GM18526 (cell line): ENCODE measurements around the gene RAMAC.

Experiments used
- POLR2A ChIP-seq: IDR thresholded peaks from 3 replicates; pipeline ENCODE4 v1.6.1; 2011; ENCODE audit not compliant: insufficient read length; ENCODE audit errors: extremely low read depth

The RAMAC gene

GRCh38 chr15:82992436-82992998 lies 6.5 kb downstream of the RAMAC start:
- no peak for TF ChIP-seq POLR2A

DNA sequence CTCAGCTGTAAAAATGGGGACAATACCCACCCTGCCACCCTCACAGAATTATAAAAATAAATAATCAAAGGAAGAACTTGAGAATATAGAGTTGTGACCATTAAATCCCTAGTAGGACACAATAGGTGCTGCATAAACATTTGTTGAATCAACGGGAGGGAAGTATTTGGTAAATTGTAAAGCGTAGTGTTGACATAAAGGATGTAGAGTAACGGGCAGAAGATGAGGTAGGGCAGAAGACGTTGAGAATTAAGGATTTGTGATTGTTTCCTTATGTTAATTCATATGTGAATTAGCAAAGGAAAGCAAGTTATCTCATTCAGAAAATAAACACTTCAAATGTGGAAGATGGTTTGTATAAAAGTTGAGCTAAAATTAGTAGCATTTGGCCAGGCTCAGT lies 7.1 kb downstream of the RAMAC start:
- no peak for TF ChIP-seq POLR2A

DNA sequence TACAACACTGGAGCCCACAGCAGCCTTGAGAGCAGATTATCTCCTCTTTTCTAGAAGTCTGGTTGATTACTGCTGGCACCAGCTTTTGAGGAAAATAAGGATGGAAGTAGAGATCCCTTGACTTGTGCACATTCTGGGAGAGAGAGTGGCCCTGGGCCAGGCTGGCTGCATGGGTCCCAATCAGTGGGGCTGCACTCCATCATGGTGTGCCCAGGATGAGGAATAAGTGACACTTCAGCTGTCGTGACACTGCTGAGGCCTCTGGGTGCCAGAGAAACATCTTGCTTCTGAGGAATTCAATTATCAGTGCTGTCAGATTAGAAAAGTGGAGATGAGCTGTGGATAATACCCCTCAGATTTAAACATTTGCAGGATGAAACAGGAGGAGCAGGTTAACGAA lies 9.1 kb downstream of the RAMAC start:
- no peak for TF ChIP-seq POLR2A

DNA sequence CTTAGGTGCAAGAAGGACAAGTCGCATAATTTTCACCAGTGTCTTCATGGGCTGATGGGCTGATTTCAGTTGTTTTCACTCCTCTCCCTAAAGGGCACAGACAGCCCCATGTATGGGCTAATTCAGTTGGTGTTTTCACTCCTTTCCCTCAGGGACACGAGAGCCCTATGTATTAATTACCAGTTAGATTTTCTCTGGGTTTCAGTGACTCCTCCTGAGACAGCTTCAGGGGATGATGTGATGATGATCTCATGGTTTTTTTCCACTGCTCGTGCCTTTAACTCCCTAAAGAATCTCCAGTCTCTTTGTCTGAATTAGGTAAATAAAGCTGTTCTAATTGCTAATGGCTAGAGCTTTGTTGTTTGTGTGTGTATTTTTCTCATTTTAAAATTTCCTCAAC lies 9.9 kb downstream of the RAMAC start:
- no peak for TF ChIP-seq POLR2A

DNA sequence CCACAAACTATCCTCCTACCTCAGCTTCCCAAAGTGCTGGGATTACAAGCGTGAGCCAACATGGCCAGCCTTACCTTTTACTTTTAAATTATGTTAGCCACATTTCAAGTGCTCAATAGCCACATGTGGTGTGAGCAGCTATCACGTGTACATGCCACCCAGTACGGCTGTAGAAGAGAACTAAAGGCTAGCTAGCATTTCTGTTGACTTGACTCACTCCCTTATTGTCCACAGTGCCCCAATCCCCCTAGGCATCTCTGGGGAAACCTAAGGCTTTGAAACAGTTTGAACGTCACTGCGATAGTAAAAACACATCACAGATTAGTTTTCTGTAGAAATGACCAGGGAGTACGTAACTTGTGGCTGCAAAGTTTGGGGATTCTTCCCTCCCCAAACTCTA lies 13.4 kb downstream of the RAMAC start:
- no peak for TF ChIP-seq POLR2A

- no peak for TF ChIP-seq POLR2A
These were observed 14.1 kb downstream of the RAMAC start for GRCh38 chr15:82999905-83000671.

DNA sequence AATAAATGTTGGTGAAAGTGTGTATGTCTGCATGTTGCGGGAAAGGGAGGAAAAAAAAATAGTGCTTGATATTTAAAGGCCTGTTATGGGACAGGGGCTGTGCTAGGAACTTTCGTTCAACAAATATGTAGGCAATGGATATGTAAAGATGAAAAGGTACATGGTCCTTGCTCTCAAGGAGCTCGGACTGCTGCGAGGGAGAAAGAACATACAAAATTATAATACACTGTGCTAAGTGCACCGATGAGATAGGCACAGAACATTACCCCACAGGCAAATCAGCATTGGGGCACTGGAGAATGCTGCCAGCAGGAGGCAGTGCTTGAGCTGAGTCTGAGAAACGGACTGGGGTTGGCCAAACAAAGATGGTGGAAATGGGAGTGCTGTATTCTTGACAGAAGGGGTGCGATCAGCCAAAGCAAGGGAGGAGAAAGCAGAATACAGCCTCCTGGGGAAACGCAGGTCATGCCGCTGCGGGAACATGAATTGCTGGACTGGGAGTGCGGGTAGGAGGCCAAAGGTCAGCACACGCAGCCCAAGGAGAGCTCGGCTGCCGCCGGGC lies 24.8 kb downstream of the RAMAC start:
- TF ChIP-seq POLR2A: no peak

DNA sequence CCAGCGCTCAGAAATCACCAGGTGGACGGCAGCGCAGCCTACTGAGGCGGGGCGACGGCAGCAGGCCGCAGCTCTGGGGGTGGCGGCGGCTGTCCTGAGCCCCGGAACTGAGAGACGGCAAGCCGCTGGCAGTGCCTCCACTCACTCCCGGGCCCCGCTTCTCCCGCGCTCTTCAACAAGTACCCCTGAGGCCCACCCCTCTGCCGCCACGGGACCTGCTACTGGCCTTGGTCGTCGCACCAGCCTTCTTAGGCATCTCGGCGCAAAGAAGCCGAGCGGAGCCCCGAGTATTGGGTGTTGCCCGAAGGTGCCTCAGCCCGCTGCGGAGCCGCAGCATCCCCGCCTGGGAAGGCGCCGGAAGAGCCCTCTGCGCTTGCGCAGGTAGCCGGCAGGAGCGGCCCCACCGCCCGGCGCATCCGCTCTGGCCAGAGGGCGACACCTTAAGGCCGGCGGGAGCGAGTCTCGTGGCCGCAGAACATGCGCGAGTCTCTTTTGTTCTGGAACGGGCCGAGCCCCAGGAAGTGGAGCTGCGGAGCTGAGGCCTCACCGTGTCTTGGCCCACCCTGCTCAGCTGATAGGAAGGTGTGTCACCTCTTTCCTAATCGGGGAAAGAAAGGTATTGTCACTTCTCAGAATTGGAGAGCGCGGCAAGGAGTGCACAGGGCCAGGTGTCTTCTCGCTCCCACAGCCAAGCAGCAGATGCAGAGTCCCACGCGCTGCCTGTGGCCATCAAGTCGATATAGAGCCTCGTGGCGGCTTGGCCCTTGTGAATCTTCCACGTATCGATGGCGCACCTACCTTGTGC lies 25.5 kb downstream of the RAMAC start, which contains the start of gene C15orf40:
C15orf40 (minus strand) TSS at position 369 of the 805 bp plus-strand sequence; CDS start at position 337, 32 bp downstream.
- TF ChIP-seq POLR2A: peak; percentile 90

GRCh38 chr15:83012076-83012426 lies 26.0 kb downstream of the RAMAC start:
- TF ChIP-seq POLR2A: no peak

DNA sequence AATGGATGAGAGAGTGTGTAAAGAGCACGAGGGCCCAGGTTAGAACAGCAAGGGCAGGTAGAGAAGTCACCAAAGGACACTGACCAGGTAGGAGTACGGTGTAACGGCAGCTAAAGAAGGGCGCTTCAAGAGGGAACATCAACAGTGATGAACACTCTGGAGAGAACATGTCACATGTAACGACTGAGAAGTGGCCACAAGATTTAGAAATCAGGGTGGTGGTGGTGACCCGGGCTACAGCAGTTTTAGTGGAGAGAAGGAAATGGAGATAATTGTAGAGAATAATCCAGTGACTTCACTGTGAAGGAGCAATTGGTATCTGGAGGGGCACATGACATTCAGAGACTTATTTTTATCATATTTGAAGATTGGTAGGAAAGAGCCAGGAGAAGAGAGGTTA lies 26.6 kb downstream of the RAMAC start:
- no peak for TF ChIP-seq POLR2A

- TF ChIP-seq POLR2A: no peak
These were observed 28.2 kb downstream of the RAMAC start for GRCh38 chr15:83014205-83014653.

DNA sequence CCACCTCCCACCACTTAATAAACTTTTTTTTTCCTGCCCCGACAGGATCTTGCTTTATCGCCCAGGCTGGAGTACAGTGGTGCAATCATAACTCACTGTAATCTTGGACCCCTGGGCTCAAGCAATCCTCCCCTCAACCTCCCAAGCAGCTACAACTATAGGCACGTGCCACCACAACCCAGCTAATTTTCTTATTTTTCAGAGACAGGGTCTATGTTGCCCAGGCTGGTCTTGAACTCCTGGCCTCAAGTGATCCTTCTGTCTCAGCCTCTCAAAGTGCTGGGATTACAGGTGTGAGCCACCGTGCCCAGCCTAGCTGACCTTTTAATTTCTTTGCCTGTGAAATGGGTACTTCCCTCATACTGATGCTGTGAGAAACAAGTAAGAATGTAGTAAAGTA lies 29.4 kb downstream of the RAMAC start:
- TF ChIP-seq POLR2A: no peak

GRCh38 chr15:83016906-83017305 lies 30.9 kb downstream of the RAMAC start:
- no peak for TF ChIP-seq POLR2A

GRCh38 chr15:83018436-83018835 lies 32.4 kb downstream of the RAMAC start:
- no peak for TF ChIP-seq POLR2A

- TF ChIP-seq POLR2A: no peak
These were observed 44.0 kb downstream of the RAMAC start for GRCh38 chr15:83030021-83030420.

DNA sequence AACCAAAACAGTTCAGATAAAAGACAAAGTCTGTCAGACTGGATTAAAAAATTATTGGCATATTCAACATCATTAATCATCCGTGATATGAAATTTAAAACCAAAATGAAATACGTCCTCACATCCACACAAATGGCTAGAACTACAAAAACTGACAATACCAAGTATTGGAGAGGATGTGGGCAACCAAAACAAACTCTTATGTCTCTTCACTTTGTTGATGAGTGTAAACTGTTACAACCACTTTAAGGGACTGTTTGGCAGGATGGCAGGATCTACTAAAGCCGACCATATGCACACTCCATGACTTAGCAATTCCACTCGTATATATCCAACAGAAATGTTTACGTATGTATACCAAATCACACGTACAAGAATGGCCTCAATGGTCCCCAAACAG lies 50.2 kb downstream of the RAMAC start:
- no peak for TF ChIP-seq POLR2A
